ENCODE measurements around the gene IGSF3. TPM values are rescaled to one million over a fixed set of nuclear protein-coding genes. Genes with fewer than 3 reads are reported as not detected.

Gene IGSF3
- total RNA-seq, 1 donor from 2014 or later, result 84.4 TPM

GRCh38 chr1:116686175-116686574 lies 18.6 kb upstream of the IGSF3 start:
- DNase-seq (ENCODE audit: low read depth), result no peak

DNA sequence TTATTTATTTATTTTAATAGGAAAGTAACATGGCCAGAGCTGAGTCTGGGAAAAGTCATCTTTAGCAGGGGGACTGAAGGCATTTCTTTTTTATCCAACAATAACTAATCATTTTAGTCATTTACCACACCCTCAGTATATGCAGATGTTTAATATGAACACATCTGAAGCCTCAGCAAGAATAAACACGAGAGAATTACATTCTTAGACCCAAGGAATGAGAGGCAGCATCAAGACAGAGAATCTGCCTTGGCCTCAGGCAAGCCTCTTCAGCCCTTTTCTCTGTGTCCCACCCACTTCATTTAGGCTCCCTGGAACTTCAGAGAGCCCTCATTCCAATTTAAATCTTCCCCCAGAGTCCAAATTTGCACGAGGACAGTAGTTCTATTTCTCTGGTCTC lies 17.0 kb upstream of the IGSF3 start:
- no peak for DNase-seq (ENCODE audit: low read depth)

GRCh38 chr1:116682641-116683221 lies 15.2 kb upstream of the IGSF3 start:
- DNase-seq (ENCODE audit: low read depth), result peak; percentile 5

GRCh38 chr1:116681343-116681899 lies 13.9 kb upstream of the IGSF3 start:
- DNase-seq (ENCODE audit: low read depth), result no peak

- peak; percentile 3 for DNase-seq (ENCODE audit: low read depth)
These were observed 13.2 kb upstream of the IGSF3 start for GRCh38 chr1:116680752-116681151.

GRCh38 chr1:116679828-116680628 lies 12.5 kb upstream of the IGSF3 start:
- no peak for DNase-seq (ENCODE audit: low read depth)

GRCh38 chr1:116679091-116679827 lies 11.7 kb upstream of the IGSF3 start:
- DNase-seq (ENCODE audit: low read depth), result no peak

- no peak for DNase-seq (ENCODE audit: low read depth)
These were observed 11.2 kb upstream of the IGSF3 start for GRCh38 chr1:116678732-116679090.

- DNase-seq (ENCODE audit: low read depth), result peak; percentile 68
These were observed 10.0 kb upstream of the IGSF3 start for GRCh38 chr1:116677474-116678062.

DNA sequence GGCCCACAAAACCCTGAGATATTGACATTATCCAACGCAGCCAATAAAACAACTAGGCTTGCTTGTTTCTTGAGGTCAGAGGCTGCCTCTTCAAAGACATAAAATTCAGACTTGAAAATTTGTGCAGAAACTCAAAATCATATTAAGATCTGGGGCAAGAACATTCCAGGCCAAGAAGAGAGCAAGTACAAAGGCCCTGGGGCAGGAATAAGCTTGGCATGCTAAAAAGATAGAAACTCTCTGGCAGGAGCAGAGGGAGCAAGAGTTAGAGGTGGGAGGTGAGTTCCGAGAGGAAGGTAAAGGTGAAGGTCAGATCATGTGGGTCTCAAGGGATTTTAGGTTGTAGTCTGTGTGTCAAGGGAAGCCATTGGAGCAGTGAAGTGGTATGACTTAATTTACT lies 8.8 kb upstream of the IGSF3 start:
- no peak for DNase-seq (ENCODE audit: low read depth)

DNA sequence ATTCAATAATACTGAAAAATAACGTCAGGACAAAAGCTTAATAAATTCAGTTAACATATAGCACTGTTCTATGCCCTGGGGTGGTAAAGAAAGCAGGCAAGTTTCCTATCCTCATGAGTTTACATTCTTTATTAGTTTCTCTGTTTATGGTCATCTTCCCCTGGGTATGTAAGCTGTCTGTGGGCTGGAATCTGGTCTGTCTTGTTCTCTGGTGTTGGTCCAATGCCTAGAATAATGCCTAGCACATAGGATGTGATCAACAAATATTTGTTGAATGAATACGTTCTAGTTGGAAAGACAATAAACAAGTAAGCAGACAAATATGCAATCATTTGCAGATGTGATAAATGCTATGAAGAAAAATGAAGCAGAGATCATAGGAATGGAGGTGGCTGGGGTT lies 7.2 kb upstream of the IGSF3 start:
- no peak for DNase-seq (ENCODE audit: low read depth)

DNA sequence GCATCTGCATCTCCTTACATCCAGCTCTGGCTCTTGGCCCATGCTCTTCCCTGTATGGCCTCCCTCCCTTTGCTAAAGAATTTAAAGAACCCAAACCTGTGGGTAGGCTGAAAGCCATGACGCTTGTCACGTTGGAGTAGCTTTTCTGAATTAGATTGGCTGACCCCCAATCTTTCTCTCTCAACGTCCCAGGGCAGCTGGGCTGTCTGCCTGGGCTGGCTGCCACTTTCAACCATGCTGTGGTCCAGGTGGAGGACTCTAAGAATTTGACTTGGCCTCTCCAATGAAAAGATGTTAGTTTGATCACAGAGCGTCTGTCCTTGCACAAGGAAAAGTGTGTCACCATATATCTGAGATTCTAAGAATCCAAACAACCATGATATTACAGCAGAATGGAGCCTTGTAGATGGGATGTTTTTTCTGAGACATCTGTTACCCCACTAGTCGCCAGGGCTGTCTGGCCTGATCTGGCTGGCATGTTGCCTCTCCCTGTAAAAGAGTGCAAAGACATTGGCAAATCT lies 6.5 kb upstream of the IGSF3 start:
- no peak for DNase-seq (ENCODE audit: low read depth)

DNA sequence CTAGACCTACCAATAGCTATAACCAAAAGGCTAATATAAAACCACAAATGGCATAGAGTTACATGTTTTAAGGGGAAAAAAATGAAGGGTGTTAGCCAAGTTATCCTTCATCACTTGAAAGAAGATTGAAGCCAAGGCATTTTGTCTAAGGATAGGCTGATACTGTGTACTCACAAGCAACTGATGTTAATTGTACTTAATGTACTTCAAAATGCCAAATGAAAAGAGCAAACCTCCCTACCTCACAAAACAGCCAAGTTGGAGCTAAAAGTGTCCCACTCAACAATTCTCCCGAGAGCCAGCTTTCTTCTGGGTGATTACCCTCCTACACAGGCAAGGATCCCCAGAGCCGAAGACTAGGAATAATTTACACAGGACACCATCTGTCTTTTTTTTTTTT lies 4.4 kb upstream of the IGSF3 start:
- no peak for DNase-seq (ENCODE audit: low read depth)

- no peak for DNase-seq (ENCODE audit: low read depth)
These were observed 3.7 kb upstream of the IGSF3 start for GRCh38 chr1:116671072-116671760.

- DNase-seq (ENCODE audit: low read depth), result no peak
These were observed 744 bp upstream of the IGSF3 start for GRCh38 chr1:116668277-116668676.

GRCh38 chr1:116667078-116667574 lies 407 bp downstream of the IGSF3 start:
- no peak for DNase-seq (ENCODE audit: low read depth)

DNA sequence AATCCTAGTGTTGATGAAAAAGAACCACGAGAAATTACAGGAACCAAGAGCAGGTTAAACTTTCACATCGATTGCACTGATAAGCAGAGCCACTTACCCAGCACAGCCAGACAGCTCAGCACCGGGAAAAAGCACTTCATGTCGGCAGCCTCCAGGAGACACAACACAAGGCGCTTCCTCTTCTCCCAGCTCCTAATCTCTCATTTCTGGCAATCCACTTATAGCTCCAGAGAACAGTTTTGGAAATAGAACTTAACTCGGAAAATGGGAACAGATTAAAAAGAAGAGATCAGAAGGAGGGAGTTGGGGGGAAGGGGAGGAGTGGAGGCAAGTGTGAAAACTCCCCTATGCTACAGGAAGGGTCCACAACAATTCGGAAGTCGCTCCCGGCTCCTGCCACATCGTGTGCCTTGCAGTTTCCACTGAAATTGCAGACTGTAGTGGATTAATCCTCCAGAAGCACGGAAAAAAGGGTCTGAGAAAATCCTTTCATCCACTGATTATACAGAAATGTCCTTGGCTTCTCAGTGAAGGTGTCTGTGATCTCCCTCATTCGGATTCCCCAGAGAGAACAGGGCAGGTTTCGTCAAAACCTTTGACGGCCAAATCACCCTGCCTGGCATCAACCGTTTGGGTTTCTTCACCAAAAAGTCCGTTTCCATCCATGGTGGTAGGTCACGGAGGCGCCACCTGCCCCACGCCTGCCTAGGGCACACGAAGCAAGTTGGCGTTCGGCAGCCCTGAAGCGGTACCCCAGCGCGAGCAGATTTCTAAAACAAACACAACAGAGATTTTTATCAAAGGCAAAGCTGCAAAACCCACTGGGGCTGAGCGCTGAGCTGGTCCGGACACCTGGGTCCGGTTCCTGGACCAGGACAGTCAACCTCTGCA lies 1.1 kb downstream of the IGSF3 start:
- DNase-seq (ENCODE audit: low read depth), result no peak

DNA sequence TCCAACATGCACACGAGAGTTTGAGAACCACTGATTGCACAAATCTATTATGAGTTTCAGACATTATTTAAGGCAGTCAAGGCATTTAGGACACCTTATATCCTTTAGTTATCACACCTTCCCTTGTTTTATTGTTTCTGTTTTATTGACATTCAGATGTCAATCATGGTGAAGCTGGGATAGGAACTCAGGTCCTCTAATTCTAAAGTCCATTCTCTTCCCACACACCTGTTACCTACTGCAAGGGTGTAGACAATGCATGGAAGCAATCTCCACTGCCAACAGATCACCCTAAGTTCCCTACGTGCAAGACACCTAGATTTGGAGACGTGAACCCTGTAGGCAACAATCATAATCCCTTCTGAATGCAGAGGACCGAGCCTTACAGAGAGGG lies 2.6 kb downstream of the IGSF3 start:
- no peak for DNase-seq (ENCODE audit: low read depth)

DNA sequence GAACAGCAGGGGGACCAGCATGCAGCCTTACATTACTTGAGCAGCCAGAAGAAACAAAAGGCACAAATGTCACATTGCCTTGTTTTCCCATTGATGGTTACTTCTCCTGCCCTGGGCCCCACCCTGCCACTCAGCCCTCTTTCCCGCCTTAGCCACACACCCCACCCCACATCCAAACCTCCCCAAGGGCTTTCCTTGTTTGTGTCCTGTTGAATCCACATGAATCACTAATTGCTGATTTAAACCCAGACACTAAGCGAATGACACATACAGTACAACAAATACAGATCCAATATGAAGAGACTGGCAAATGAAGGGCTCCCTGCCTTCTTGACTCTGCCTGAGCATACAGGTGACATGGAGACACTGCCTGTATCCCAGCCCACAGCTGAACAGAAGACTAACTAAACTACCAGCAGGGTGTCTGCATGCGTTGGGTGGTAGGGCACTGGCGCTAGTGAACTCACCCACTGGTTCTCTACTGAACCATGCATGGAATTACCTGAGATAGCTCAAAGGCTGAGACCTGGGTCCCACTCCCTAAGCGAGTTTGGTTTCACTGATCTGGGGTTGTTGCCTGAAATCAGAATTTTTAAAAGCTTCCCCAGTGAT lies 3.1 kb downstream of the IGSF3 start:
- DNase-seq (ENCODE audit: low read depth), result no peak

DNA sequence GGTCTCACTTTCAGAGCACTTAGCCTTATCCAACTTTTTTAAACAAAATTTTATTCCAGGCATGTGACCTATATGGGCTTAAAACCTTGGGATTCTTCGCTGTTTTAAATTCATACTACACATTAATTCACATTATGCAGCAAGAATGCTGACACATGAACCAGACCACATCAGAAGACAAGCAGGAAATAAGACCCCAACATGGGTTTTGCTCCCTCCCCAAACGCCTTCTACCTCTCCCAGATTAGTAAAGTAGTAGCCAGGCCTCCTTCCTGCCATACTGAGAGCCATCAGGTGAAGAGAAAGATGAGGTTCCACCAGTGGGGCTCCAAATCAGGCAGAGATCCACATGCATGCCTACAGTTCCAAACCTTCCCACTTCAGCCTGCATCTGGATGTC lies 3.7 kb downstream of the IGSF3 start:
- DNase-seq (ENCODE audit: low read depth), result no peak
